ENCODE data around the gene ABCA4.
"Not testable (repeated sequence)": the region's sequence is repeated elsewhere in the genome, so short reads cannot be mapped to it uniquely, and the experiment has no call there.

The ABCA4 gene

DNA sequence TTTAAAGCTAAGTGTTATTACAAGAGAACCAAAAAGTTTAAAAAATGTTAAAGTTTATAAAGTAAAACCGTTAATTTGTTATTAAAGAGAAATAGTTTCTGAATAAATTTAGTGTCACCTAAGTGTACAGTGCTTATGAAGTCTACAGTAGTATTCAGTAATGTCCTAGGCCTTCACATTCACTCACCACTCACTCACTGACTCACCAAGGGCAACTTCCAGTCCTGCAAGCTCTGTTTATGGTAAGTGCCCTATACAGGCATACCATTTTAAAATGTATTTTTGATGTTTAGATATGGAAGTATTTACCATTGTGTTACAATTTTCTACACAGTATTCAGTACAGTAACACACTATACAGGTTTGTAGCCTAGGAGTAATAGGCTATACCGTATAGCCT is 151.6 kb downstream of the ABCA4 start:
- no peak for DNase-seq

DNA sequence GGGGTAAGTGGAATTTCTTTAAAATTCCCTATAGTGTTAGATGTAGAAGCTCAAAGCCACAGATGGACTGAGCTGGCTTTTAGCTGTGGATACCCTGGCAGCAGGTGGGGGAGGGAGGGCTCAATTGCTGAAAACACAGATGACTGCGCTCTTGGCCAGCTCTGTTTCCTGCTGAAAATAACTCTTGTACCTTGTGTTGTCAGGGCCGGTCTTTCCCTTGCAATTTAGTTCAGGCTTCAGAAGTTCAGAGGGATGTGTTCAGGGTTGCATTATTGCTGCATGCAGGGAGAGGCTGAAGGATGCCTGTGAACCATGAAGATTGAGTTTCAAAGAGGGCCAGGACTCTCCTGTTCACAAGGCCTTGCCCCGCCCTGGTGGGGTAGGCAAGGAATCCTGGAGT is 153.6 kb downstream of the ABCA4 start:
- DNase-seq, result no peak

DNA sequence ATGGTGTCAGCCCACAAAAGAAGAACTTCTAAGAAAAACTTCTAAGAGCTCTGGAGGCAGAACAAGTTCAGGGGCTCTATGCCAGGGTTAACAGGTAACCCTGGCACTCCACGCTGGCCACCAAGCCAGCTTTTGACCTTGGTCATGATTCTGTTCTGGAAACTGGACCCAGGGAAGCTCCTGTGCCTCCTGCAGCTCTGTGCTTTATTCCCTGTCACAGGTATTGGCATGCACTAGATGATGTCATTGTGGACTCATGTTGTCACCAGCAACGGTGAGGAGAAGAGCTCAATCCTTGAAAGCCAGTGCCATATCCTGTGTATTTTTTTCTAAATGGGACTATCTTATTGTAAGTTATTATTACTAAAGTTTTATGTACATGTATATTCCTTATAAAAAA is 155.1 kb downstream of the ABCA4 start:
- DNase-seq, result no peak

DNA sequence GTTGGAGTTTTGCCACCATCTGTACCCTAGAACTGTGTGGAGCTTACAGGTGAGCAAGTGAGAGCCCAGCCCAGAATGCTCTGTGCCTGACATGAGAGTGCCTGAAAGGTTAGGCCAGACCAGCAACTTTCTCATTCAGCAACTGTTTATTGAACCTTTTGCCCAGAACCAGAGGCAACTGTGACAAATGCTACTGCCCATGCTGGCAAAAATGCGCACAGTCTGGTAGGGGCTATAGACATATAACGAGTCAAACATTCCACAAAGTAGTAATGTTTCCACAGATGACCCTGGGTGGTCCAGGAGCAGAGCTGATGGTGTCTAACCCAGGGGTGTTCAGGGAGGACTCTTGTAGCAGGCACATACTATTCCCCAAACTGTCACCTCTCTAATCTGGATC is 155.7 kb downstream of the ABCA4 start:
- no peak for DNase-seq

DNA sequence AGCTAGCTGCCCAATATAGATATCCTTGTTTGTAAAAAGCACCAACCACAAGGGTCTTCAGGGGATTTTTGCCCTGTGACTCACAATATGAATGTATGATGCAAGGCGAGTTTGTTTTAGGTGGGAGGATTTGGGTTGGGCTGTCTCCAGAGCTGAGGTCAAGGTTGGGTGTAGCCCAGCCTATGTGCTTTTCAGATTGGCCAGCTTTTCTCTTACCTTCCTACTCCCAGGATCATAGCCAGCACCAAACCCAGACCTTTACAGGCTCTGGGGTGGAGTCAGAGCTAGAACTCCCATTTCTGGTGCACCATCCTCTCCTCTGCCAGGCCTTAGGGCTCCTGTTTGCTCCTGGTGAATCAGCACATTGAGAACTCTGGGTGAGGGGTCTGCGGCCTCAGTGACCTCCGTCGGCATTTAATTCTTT is 156.2 kb downstream of the ABCA4 start:
- no peak for DNase-seq

DNA sequence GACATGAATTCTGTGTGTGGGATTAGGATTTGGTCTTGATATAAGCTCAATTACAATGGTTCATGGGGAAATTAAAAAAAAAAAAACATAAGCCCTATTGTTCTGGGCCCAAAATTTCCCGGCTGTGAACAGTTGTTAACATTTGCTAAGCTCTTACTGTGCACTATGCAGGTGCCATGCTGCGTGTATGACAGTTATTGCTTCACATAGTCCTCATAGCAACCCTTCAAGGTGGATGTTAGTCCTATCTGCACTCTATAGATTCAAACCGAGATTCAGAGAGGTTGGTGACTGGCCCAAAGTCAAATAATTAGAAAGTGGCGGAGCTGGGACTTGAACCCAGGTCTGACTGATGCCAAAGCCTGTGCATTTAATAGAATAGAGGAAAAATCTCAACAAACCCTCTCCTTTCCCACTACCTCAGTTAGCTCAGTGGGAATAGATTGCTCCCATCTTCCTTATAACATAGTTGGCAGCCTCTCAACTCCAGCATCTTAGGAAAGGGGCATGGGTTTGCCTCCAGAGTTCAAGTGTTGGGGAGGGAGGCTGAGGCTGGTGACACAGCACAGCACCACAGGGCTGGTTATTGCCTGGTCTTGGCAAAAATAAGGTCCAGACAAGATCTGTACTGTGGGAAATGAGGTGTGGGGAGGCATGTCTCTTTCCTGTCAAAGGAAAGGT is 156.7 kb downstream of the ABCA4 start:
- no peak for DNase-seq

DNA sequence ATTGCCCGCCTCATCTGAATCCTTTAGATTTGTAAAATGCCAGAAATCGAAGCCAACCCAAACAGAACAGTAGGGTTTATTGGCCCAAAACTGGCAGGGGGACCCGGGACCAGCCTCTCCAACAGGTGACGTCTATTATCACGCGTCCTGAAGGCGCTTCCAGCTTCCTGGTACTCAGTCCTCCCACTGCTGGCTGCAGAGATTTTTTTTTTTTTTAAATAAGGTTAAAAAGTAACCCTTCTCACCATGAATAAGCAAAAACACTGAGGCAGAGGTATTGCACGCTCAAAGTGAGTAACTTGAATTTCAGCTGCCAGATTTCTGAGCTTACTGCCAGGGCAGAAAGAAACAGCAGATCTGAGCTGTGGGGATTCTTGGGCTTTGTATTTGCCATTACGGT is 157.4 kb downstream of the ABCA4 start:
- DNase-seq, result no peak

DNA sequence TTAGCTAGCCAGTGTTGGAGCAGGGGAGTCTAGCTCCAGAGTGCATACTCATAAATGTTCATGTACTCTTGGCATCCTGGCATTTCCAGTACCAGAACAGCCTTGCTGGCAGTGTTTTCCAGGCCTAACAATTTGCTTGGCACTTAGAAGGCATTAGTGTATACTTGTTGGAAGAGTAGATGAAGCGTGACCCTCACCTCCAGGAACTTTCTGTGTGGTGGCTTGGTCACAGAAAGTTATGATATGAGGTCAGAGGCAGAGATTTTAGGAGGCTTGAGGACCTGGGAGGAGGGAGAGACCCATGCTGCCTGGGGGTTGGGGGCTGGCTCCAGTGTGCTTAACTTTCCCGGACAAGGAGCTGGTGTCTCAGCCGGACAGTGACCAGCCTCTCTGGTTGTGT is 159.0 kb downstream of the ABCA4 start:
- DNase-seq, result no peak

DNA sequence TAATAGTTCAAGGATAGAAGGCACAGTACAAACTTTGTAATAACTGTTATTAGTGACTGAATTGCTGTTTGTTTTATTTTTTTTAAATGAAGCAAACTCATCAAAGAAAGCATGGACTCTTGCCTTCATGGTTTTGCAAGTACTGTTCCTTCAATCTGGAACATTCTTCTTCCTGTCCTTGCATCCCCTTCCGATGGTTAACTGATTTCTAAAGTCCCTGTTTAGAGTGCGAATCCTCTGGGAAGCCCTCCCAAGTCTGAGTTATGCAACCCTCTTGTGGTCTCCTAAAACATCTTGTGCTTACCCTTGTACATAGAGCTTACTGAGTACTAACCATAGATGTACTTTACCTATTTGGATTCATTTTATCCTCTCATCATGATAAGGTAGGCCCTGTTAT is 159.5 kb downstream of the ABCA4 start:
- DNase-seq, result no peak

DNA sequence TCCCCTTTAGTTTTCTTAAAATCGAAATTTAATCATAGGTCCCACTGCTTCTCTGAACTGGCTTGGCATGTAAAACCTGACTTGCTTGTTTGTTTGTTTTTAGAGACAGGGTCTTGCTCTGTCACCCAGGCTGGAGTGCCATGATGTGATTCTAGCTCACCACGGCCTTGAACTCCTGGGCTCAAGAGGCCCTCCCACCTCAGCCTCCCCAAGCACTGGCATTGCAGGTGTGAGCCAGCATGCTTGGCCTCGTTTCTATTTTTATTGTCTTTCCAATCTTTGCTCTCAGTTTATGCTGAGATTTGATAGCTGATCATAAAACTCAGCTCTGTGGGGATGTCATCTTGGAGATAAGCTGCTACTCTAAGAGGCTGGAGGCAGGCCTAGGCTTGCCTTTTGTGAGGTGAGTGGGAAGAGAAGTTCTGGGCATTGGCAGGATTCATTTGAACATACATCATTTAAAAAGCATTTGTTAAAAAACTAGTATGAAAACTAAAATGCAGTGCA is 160.3 kb downstream of the ABCA4 start:
- DNase-seq, result no peak

DNA sequence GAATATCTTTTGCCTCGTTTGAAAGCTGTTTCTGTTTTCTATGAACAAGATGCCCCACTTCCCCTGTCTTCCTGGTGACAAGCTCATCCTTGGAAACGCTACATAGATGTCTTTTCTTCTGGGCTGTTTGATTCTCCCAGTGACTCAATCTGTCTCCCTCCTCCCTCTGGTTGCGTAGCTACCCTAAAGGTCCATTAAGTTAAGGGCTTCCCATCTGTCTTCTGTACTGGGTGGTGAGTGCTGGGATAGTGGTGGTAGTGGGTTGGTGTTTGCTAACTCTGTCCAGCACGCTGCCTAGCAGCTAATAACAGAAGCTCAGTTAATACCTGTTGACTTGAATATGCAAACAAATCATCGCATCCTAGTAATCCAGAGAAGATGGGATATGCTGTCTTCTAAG is 161.5 kb downstream of the ABCA4 start:
- DNase-seq, result no peak

DNA sequence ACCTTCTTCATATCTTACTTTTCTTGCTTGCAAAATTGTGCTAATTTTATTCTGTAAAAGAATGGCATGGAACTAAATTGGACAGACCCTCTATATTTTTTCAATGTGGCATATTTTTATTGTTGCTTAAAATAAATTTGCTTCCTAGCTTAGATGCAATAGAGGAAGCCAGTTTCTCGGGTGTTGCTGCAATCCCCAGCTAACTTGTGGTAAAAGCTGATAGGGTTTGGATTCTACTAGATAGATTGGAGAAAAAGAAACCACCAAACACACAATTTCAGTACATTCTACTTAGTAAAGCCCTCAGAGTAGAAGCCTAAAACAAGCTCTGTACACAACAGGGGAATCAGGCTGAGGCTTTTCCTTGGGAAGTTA is 162.2 kb downstream of the ABCA4 start:
- DNase-seq, result no peak

DNA sequence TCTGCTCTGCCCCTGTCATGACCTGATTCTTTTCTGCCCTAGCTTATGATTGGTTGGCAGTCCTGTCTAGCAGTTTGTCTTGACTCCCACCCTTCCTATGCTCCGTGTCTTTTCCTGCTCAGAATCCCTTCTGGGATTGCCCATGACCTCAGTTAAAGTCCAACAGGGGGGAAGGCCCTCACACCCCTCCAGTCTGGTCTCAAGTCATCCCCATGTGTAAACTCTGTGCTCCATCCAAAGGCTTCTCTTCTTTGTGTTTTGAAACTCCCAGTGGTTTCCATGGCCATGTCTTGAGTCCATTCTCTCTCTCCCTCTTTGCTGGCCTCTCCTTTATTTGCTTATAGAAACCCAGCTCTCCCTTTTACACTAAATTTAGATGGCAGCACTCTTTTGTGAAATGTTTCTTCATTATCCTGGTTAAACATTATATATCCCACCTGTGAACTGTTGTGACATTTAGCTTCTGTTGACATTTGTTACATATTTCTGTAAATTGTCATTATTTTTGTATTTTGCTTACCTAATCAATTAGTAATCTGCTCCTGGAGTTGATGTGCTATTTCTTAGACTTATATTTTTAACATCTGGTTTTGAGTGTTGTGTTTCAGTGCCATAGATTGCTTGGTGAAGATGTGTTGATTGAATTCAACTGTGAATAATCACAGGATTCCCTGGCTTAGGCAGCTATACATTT is 162.8 kb downstream of the ABCA4 start:
- no peak for DNase-seq

DNA sequence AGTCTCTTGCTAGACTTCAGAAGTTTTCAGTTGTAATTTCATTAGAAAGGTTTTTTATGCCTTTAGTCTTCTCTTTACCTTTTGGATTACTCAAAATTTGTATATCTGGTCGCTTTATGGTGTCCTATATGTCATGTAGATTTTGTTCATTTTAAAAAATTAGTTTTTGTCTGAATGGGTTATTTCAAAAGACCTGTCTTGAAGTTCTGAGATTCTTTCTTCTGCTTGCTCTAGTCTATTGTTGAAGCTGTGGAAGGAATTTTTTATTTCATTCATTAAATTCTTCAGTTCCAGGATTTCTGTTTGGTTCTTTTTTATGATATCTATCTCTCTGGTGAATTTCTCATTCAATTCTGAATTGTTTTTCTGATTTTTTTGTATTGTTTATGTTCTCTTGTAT is 165.2 kb downstream of the ABCA4 start:
- DNase-seq, result no peak

DNA sequence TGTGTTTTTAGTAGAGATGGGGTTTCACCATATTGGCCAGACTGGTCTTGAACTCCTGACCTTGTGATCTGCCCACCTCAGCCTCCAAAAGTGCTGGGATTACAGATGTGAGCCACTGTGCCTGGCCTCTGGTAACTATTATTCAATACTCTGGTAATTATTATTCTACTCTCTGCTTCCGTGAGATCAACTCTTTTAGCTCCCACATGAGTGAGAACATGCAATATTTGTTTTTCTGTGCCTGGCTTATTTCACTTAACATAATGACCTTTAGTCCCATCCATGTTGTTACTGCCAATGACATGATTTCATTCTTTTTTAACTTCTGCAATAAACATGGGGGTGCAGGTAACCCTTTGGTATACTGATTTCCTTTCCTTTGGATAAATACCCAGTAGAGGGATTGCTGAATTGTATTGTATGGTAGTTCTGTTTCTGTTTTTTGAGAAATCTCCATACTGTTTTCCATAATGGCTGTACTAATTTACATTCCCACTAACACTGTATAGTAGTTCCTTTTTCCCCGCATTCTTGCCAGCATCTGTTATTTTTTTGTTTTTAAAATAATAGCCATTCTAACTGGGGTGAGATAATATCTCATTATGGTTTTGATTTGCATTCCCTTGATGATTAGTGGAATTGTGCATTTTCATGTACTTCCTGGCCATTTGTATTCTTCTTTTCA is 173.8 kb downstream of the ABCA4 start:
- not testable (repeated sequence) for DNase-seq

Measured in activated T-cell treated with anti-CD3 and anti-CD28 coated beads for 4 hours (primary cell).